Stimulated activated CD8-positive, alpha-beta memory T cell treated with anti-CD3 and anti-CD28 coated beads, Interleukin-7, amount 100 ng/mL, for 48 hours (primary cell): ENCODE results near the gene PLEKHN1.
"Not testable (repeated sequence)": the region's sequence is repeated elsewhere in the genome, so short reads cannot be mapped to it uniquely, and the experiment has no call there.

Experiments
- DNase-seq, 2 donors: peaks; one replicate each; pipeline ENCODE4 v3.0.0-alpha.2; 2020; ENCODE audit warnings: low read depth in 1 of 2; ENCODE audit errors: extremely low read depth in 1 of 2

PLEKHN1 gene

GRCh38 chr1:941588-942383 lies 24.5 kb upstream of the PLEKHN1 start:
- no peak for DNase-seq

GRCh38 chr1:942411-942821 lies 23.9 kb upstream of the PLEKHN1 start:
- no peak for DNase-seq

GRCh38 chr1:942864-943533 lies 23.3 kb upstream of the PLEKHN1 start:
- no peak for DNase-seq

GRCh38 chr1:943545-944340 lies 22.5 kb upstream of the PLEKHN1 start:
- DNase-seq = no peak

GRCh38 chr1:944341-945325 lies 21.6 kb upstream of the PLEKHN1 start:
- DNase-seq = no peak

- DNase-seq = no peak
Measured at GRCh38 chr1:945688-946556, 20.4 kb upstream of the PLEKHN1 start.

GRCh38 chr1:946811-947210 lies 19.5 kb upstream of the PLEKHN1 start:
- not testable (repeated sequence) for DNase-seq

- DNase-seq = no peak
Measured at GRCh38 chr1:947958-948357, 18.3 kb upstream of the PLEKHN1 start.

GRCh38 chr1:950268-950667 lies 16.0 kb upstream of the PLEKHN1 start:
- no peak for DNase-seq

- no peak for DNase-seq
Measured at GRCh38 chr1:950881-951280, 15.4 kb upstream of the PLEKHN1 start.

- DNase-seq = no peak
Measured at GRCh38 chr1:951364-951763, 14.9 kb upstream of the PLEKHN1 start.

GRCh38 chr1:952201-952600 lies 14.1 kb upstream of the PLEKHN1 start:
- DNase-seq = no peak

- no peak for DNase-seq
Measured at GRCh38 chr1:952603-953002, 13.7 kb upstream of the PLEKHN1 start.

- no peak for DNase-seq
Measured at GRCh38 chr1:953524-954320, 12.6 kb upstream of the PLEKHN1 start.

GRCh38 chr1:954927-955326 lies 11.4 kb upstream of the PLEKHN1 start:
- DNase-seq = no peak

- DNase-seq = no peak
Measured at GRCh38 chr1:955474-955873, 10.8 kb upstream of the PLEKHN1 start.

- no peak for DNase-seq
Measured at GRCh38 chr1:956636-957035, 9.6 kb upstream of the PLEKHN1 start.

- DNase-seq = peak; percentile 91 to 97
Measured at GRCh38 chr1:958823-959730, 7.2 kb upstream of the PLEKHN1 start, which contains the start of gene NOC2L. Gene NOC2L (minus strand): TSS chr1:959256. CDS start chr1:959240, 16 bp downstream.
